ENCODE results near the gene ARHGEF17. TPM values are rescaled to one million over a fixed set of nuclear protein-coding genes. Genes with fewer than 3 reads are reported as not detected.

ARHGEF17 gene
- total RNA-seq, 1 donor from 2014 or later, result 104 TPM

- H3K9me3 Mint-ChIP-seq (ENCODE audit: unreplicated experiment), result no peaks in the 10 kb centered on the region
- no peaks in the 10 kb centered on the region for H3K4me1 Mint-ChIP-seq (ENCODE audit: unreplicated experiment)
- H3K27me3 Mint-ChIP-seq (ENCODE audit: unreplicated experiment), result no peaks in the 10 kb centered on the region
- H3K4me3 Mint-ChIP-seq (ENCODE audit: unreplicated experiment), result no peak overlapping the region
- DNase-seq (ENCODE audit: extremely low spot score, unreplicated experiment), result no peak
- peaks cover 26% of the 10 kb centered on the region for H3K36me3 Mint-ChIP-seq (ENCODE audit: unreplicated experiment)
- TF ChIP-seq CTCF (IDR thresholded peaks at IDR 0.05), result no peak
- H3K27ac Mint-ChIP-seq (ENCODE audit: unreplicated experiment), result no peak overlapping the region
These were observed 52.8 kb downstream of the ARHGEF17 start for GRCh38 chr11:73360743-73361369.

DNA sequence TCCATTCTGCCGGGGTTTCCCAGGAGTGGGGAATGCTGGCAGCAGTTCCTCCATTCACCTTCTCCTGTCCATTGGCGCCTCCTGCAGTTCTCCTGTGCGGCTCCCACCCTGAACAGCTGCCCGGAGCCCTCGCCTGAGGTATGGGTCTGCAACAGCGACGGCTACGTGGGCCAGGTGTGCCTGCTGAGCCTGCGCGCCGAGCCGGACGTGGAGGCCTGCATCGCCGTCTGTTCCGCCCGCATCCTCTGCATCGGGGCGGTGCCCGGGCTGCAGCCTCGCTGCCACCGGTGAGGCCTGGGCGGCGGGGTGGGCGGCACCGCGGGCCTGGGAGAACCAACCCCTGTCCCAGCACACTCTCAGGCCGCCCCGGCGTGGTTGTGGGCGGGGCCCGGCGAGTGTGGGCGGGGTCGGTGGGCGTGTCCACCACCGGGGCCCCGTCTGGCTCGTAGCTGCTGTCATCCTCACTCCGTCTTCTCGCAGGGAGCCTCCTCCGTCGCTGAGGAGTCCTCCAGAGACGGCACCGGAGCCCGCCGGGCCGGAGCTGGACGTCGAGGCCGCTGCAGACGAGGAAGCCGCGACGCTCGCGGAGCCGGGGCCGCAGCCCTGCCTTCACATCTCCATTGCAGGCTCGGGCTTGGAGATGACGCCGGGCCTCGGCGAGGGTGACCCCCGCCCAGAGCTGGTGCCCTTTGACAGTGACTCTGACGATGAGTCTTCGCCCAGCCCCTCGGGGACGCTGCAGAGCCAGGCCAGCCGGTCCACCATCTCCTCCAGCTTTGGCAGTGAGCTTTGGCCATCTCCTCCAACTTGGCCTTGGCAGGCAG, 54.1 kb downstream of the ARHGEF17 start:
- H3K36me3 Mint-ChIP-seq (ENCODE audit: unreplicated experiment), result peaks cover 29% of the 10 kb centered on the region
- no peak for TF ChIP-seq CTCF (IDR thresholded peaks at IDR 0.05)
- H3K4me1 Mint-ChIP-seq (ENCODE audit: unreplicated experiment), result no peaks in the 10 kb centered on the region
- no peak for DNase-seq (ENCODE audit: extremely low spot score, unreplicated experiment)
- no peak overlapping the region for H3K27ac Mint-ChIP-seq (ENCODE audit: unreplicated experiment)
- H3K27me3 Mint-ChIP-seq (ENCODE audit: unreplicated experiment), result no peaks in the 10 kb centered on the region
- no peak overlapping the region for H3K4me3 Mint-ChIP-seq (ENCODE audit: unreplicated experiment)
- no peaks in the 10 kb centered on the region for H3K9me3 Mint-ChIP-seq (ENCODE audit: unreplicated experiment)

DNA sequence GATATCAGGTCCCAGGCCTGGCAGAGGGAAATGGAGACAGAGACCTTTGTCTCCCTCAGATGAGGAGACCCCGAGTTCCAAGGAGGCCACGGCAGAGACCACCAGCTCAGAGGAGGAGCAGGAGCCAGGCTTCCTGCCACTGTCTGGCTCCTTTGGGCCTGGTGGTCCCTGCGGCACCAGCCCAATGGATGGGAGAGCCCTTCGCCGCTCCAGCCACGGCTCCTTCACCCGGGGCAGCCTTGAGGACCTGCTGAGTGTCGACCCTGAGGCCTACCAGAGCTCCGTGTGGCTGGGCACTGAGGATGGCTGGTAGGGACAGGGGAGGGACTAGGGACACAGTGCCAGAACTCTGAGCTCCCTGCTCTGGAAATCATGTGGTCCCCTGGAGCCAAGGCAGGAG, 55.1 kb downstream of the ARHGEF17 start:
- no peak for DNase-seq (ENCODE audit: extremely low spot score, unreplicated experiment)
- Mint-ChIP-seq H3K4me3 (ENCODE audit: unreplicated experiment) (no peak overlapping the region), H3K27me3 (ENCODE audit: unreplicated experiment) (no peaks in the 10 kb centered on the region), H3K27ac (ENCODE audit: unreplicated experiment) (no peak overlapping the region), H3K36me3 (ENCODE audit: unreplicated experiment) (peaks cover 27% of the 10 kb centered on the region), H3K4me1 (ENCODE audit: unreplicated experiment) (no peaks in the 10 kb centered on the region), H3K9me3 (ENCODE audit: unreplicated experiment) (no peaks in the 10 kb centered on the region)
- TF ChIP-seq CTCF (IDR thresholded peaks at IDR 0.05), result no peak

GRCh38 chr11:73365352-73366264, 57.5 kb downstream of the ARHGEF17 start:
- H3K4me1 Mint-ChIP-seq (ENCODE audit: unreplicated experiment), result no peaks in the 10 kb centered on the region
- no peaks in the 10 kb centered on the region for H3K27me3 Mint-ChIP-seq (ENCODE audit: unreplicated experiment)
- no peak for DNase-seq (ENCODE audit: extremely low spot score, unreplicated experiment)
- no peaks in the 10 kb centered on the region for H3K9me3 Mint-ChIP-seq (ENCODE audit: unreplicated experiment)
- no peak overlapping the region for H3K27ac Mint-ChIP-seq (ENCODE audit: unreplicated experiment)
- peaks cover 27% of the 10 kb centered on the region for H3K36me3 Mint-ChIP-seq (ENCODE audit: unreplicated experiment)
- H3K4me3 Mint-ChIP-seq (ENCODE audit: unreplicated experiment), result no peak overlapping the region
- no peak for TF ChIP-seq CTCF (IDR thresholded peaks at IDR 0.05)
